SK-N-SH (cell line): ENCODE measurements around the gene NUDT16. TPM values are rescaled to one million over a fixed set of nuclear protein-coding genes. Genes with fewer than 3 reads are reported as not detected.
"Not testable (repeated sequence)": the region's sequence is repeated elsewhere in the genome, so short reads cannot be mapped to it uniquely, and the experiment has no call there.

ENCODE experiments used
- CTCF ChIA-PET: fragments of 300-600, 350-600 bp; formaldehyde crosslinking; extraction: SDS; loops from one replicate; lab custom pipeline; 2021; lab: Yijun Ruan, JAX
- POLR2A ChIA-PET: fragments of 350-600 bp; sonication (Branson Sonifier 250); formaldehyde crosslinking; extraction: SDS; loops from one replicate; lab custom pipeline; 2020; ENCODE audit warnings: antibody characterized with exemption, inconsistent platforms; lab: Yijun Ruan, JAX
- DNase-seq: peaks from one replicate; pipeline ENCODE4 v3.0.0; 2012
- H2AFZ ChIP-seq: fragments of 200-600 bp; sonication (generic); 2 replicates; pipeline ENCODE4 v1.8.1; 2016; ENCODE audit warnings: antibody characterized with exemption, mild to moderate bottlenecking, low read depth
- H3F3A ChIP-seq: fragments of 200-600 bp; sonication (generic); replicated peaks from 2 replicates; pipeline ENCODE3; 2016; ENCODE audit warnings: antibody characterized with exemption, mild to moderate bottlenecking; ENCODE audit not compliant: insufficient read depth
- H3K27ac ChIP-seq, 2 experiments: fragments of 200-500 bp in 1 of 2; fragments of 200-600 bp in 1 of 2; sonication (Bioruptor generic) in 1 of 2; sonication (generic), shearing (Covaris generic) in 1 of 2; 2 replicates each; pipeline versions ENCODE4 v1.5.1 to v1.6.1; 2014 to 2016; ENCODE audit warnings: low read depth in 2 of 2, inconsistent platforms in 1 of 2, low read length in 1 of 2, mild to moderate bottlenecking in 1 of 2, mixed read lengths in 1 of 2
- H3K27me3 ChIP-seq: fragments of 200-600 bp; sonication (generic), shearing (Covaris generic); 2 replicates; pipeline ENCODE4 v1.6.1; 2016; ENCODE audit warnings: mixed run types; ENCODE audit not compliant: insufficient read depth
- H3K36me3 ChIP-seq, 2 experiments: fragments of 200-500 bp in 1 of 2; fragments of 200-600 bp in 1 of 2; sonication (Bioruptor generic) in 1 of 2; sonication (generic) in 1 of 2; replicated peaks in 1 of 2; 2 replicates each; pipeline versions ENCODE3 to v1.5.1; 2014 to 2016; ENCODE audit warnings: low read length in 1 of 2, mild to moderate bottlenecking in 1 of 2; ENCODE audit not compliant: insufficient read depth in 2 of 2, control insufficient read depth in 1 of 2
- H3K4me1 ChIP-seq, 2 experiments: fragments of 200-500 bp in 1 of 2; fragments of 200-600 bp in 1 of 2; sonication (Bioruptor generic) in 1 of 2; sonication (generic), shearing (Covaris generic) in 1 of 2; 2 replicates each; pipeline versions ENCODE4 v1.5.1 to v1.6.1; 2014 to 2016; ENCODE audit warnings: low read depth in 1 of 2, low read length in 1 of 2, mixed run types in 1 of 2; ENCODE audit not compliant: insufficient read depth in 2 of 2, control insufficient read depth in 1 of 2
- H3K4me2 ChIP-seq: fragments of 200-600 bp; sonication (generic), shearing (Covaris generic); 2 replicates; pipeline ENCODE4 v1.6.1; 2017; ENCODE audit warnings: mixed run types
- H3K4me3 ChIP-seq, 2 experiments: fragments of 200-500 bp in 1 of 2; fragments of 200-600 bp in 1 of 2; sonication (Bioruptor generic) in 1 of 2; sonication (generic), shearing (Covaris generic) in 1 of 2; 2 replicates each; pipeline versions ENCODE4 v1.5.1 to v1.8.1; 2014 to 2016; ENCODE audit warnings: low read depth in 2 of 2, inconsistent platforms in 1 of 2, low read length in 1 of 2, mild to moderate bottlenecking in 1 of 2, mixed read lengths in 1 of 2, moderate library complexity in 1 of 2
- H3K79me2 ChIP-seq: fragments of 200-600 bp; sonication (generic); 2 replicates; pipeline ENCODE4 v1.8.1; 2017; ENCODE audit warnings: mild to moderate bottlenecking; ENCODE audit not compliant: insufficient read depth
- H3K9ac ChIP-seq: fragments of 200-600 bp; sonication (generic); 2 replicates; pipeline ENCODE4 v1.6.1; 2017; ENCODE audit warnings: mixed run types
- H3K9me2 ChIP-seq: fragments of 200-600 bp; sonication (generic); 2 replicates; pipeline ENCODE4 v1.6.1; 2017; ENCODE audit warnings: mixed run types
- H3K9me3 ChIP-seq: fragments of 200-600 bp; sonication (generic); 2 replicates; pipeline ENCODE4 v1.6.1; 2017; ENCODE audit warnings: mixed run types, mild to moderate bottlenecking, moderate library complexity
- H4K20me1 ChIP-seq: fragments of 200-600 bp; sonication (generic); 2 replicates; pipeline ENCODE4 v1.6.1; 2017; ENCODE audit warnings: mild to moderate bottlenecking, mixed run types; ENCODE audit not compliant: insufficient read depth
- CHD2 ChIP-seq: fragments of 150-350 bp; IDR thresholded peaks from 2 replicates; pipeline ENCODE4 v1.6.1; 2018; ENCODE audit warnings: low read length; ENCODE audit not compliant: partially characterized antibody
- ELF1 ChIP-seq: IDR thresholded peaks from 2 replicates; pipeline ENCODE4 v1.4.0; 2012
- FOSL2 ChIP-seq: IDR thresholded peaks from 2 replicates; pipeline ENCODE4 v1.4.0; 2012; ENCODE audit warnings: low read depth, mild to moderate bottlenecking, moderate library complexity, borderline replicate concordance
- IRF3 ChIP-seq: fragments of 150-350 bp; IDR thresholded peaks from 2 replicates; pipeline ENCODE4 v1.6.1; 2016; ENCODE audit warnings: mild to moderate bottlenecking, low read depth, low read length
- JUND ChIP-seq: IDR thresholded peaks from 2 replicates; pipeline ENCODE4 v1.4.0; 2012
- MXI1 ChIP-seq: IDR thresholded peaks from 2 replicates; pipeline ENCODE4 v1.6.1; 2012; ENCODE audit warnings: mild to moderate bottlenecking, low read depth, low read length, improper control_type of control experiment
- NRF1 ChIP-seq: IDR thresholded peaks from 2 replicates; pipeline ENCODE4 v1.6.1; 2012; ENCODE audit warnings: low read depth, mild to moderate bottlenecking, low read length
- PBX3 ChIP-seq: IDR thresholded peaks from 2 replicates; pipeline ENCODE4; 2012
- REST ChIP-seq: IDR thresholded peaks from 2 replicates; pipeline ENCODE4 v1.6.1; 2012; ENCODE audit warnings: mild to moderate bottlenecking, low read depth, low read length, moderate library complexity
- SMC3 ChIP-seq: IDR thresholded peaks from 2 replicates; pipeline ENCODE4 v1.6.1; 2012; ENCODE audit warnings: low read depth, low read length, improper control_type of control experiment
- TAF1 ChIP-seq: IDR thresholded peaks from 2 replicates; pipeline ENCODE4 v1.6.1; 2012; ENCODE audit warnings: low read depth, mild to moderate bottlenecking, low read length, moderate library complexity, borderline replicate concordance
- TCF12 ChIP-seq: IDR thresholded peaks from 2 replicates; pipeline ENCODE4 v1.4.0; 2012
- USF2 ChIP-seq: fragments of 150-350 bp; IDR thresholded peaks from 2 replicates; pipeline ENCODE4 v1.6.1; 2017; ENCODE audit warnings: antibody characterized with exemption, low read length, low read depth, borderline replicate concordance
- WGBS: methylation state at CpG from one replicate; pipeline ENCODE4 v1.1.6; 2017; ENCODE audit warnings: low lambda C conversion rate; 5-methylcytosine and 5-hydroxymethylcytosine counted together
- polyA plus RNA-seq, 3 experiments: library from polyadenylated mRNA; depleted of rRNA; stranded (reverse); fragments of >200 nt; gene quantifications; 2 replicates each; pipeline ENCODE4 v1.2.3, GENCODE V29; 2012

NUDT16 gene
- polyA plus RNA-seq, 1 of the 3 experiments (the other 2 are of a cell fraction) = 8.2 TPM

- WGBS = 84% methylated on average over 4 of the region's 4 CpGs
- H3K9me3 ChIP-seq = no peaks in the 10 kb centered on the region
- no peak overlapping the region for H3K4me2 ChIP-seq
- no peak overlapping the region for H3K9ac ChIP-seq
- H4K20me1 ChIP-seq = no peaks in the 10 kb centered on the region
- POLR2A ChIA-PET = no interaction called here
- H3K79me2 ChIP-seq = no peaks in the 10 kb centered on the region
- no peak for DNase-seq
- no peaks in the 10 kb centered on the region for H3K9me2 ChIP-seq
- H3F3A ChIP-seq = no peaks in the 10 kb centered on the region
- no peaks in the 10 kb centered on the region; a peak in 1 of 4 replicates for H3K4me1 ChIP-seq
- no peaks in the 10 kb centered on the region for H3K36me3 ChIP-seq
- TF ChIP-seq REST (no peak), NRF1 (no peak), FOSL2 (no peak)
- TF ChIP-seq, all 33 proteins: peak for 0
- H2AFZ ChIP-seq = no peak overlapping the region
- H3K4me3 ChIP-seq = no peak overlapping the region
- no peak overlapping the region for H3K27ac ChIP-seq
- CTCF ChIA-PET = no interaction called here
- no peaks in the 10 kb centered on the region for H3K27me3 ChIP-seq
Observed at GRCh38 chr3:131360191-131360755, 21.3 kb upstream of the NUDT16 start.

- H3K9me3 ChIP-seq, H3K9ac ChIP-seq, H4K20me1 ChIP-seq, DNase-seq, H3K27me3 ChIP-seq, H3K4me1 ChIP-seq, H3K79me2 ChIP-seq, H3K36me3 ChIP-seq, H2AFZ ChIP-seq, H3K27ac ChIP-seq, H3K4me2 ChIP-seq, H3F3A ChIP-seq, H3K4me3 ChIP-seq, POLR2A ChIA-PET, CTCF ChIA-PET, H3K9me2 ChIP-seq: not testable (repeated sequence)
- 90% methylated on average over 7 of the region's 7 CpGs for WGBS
Observed at GRCh38 chr3:131361066-131361463, 20.5 kb upstream of the NUDT16 start.

GRCh38 chr3:131361464-131362421 is 19.8 kb upstream of the NUDT16 start:
- H3K9ac ChIP-seq = no peak overlapping the region
- no peak overlapping the region for H3K4me2 ChIP-seq
- DNase-seq = no peak
- no peaks in the 10 kb centered on the region for H3K9me2 ChIP-seq
- H3K4me1 ChIP-seq = no peaks in the 10 kb centered on the region
- H3K27me3 ChIP-seq = no peaks in the 10 kb centered on the region
- no peak overlapping the region for H3K4me3 ChIP-seq
- ChIA-PET CTCF (no interaction called here), POLR2A (no interaction called here)
- H3K27ac ChIP-seq = no peak overlapping the region
- WGBS = 81% methylated on average over 50 of the region's 64 CpGs
- no peaks in the 10 kb centered on the region for H3K9me3 ChIP-seq
- no peak overlapping the region for H2AFZ ChIP-seq
- no peaks in the 10 kb centered on the region for H3F3A ChIP-seq
- no peaks in the 10 kb centered on the region for H3K79me2 ChIP-seq
- H3K36me3 ChIP-seq = no peaks in the 10 kb centered on the region
- no peaks in the 10 kb centered on the region for H4K20me1 ChIP-seq
- TF ChIP-seq IRF3 = no peak
- no peak for TF ChIP-seq JUND
- no peak for TF ChIP-seq SMC3
- TF ChIP-seq ELF1 = no peak
- no peak for TF ChIP-seq PBX3
- TF ChIP-seq MXI1 = no peak
- TF ChIP-seq NRF1 = no peak
- TF ChIP-seq USF2 = no peak
- no peak for TF ChIP-seq CHD2
- no peak for TF ChIP-seq TCF12
- TF ChIP-seq TAF1 = no peak
